Endothelial cell of umbilical vein (primary cell): ENCODE data around the gene HEPHL1.

Source experiments
- POLR2AphosphoS5 ChIP-seq: IDR thresholded peaks from 2 replicates; pipeline ENCODE4 v1.6.1; 2012; ENCODE audit warnings: low read depth, mild to moderate bottlenecking, control low read depth, low read length, moderate library complexity; ENCODE audit not compliant: insufficient read depth
- TF ChIP-seq, protein P1 (sequence below), 2 donors: IDR thresholded peaks; 1 replicate in 1 of 2; 2 replicates in 1 of 2; pipeline ENCODE4 v1.5.1; 2011; ENCODE audit warnings: low read length in 2 of 2, mild to moderate bottlenecking in 2 of 2, moderate library complexity in 2 of 2, control low read depth in 1 of 2, inconsistent platforms in 1 of 2, low read depth in 1 of 2; ENCODE audit not compliant: insufficient read depth in 1 of 2; ENCODE audit errors: extremely low read depth in 1 of 2
- TF ChIP-seq, protein P2 (sequence below): IDR thresholded peaks from 2 replicates; pipeline ENCODE4 v1.6.1; 2011; ENCODE audit not compliant: insufficient read depth, insufficient read length

GRCh38 chr11:94007906-94008305 is 13.2 kb upstream of the HEPHL1 start:
- TF ChIP-seq, protein P1, sequence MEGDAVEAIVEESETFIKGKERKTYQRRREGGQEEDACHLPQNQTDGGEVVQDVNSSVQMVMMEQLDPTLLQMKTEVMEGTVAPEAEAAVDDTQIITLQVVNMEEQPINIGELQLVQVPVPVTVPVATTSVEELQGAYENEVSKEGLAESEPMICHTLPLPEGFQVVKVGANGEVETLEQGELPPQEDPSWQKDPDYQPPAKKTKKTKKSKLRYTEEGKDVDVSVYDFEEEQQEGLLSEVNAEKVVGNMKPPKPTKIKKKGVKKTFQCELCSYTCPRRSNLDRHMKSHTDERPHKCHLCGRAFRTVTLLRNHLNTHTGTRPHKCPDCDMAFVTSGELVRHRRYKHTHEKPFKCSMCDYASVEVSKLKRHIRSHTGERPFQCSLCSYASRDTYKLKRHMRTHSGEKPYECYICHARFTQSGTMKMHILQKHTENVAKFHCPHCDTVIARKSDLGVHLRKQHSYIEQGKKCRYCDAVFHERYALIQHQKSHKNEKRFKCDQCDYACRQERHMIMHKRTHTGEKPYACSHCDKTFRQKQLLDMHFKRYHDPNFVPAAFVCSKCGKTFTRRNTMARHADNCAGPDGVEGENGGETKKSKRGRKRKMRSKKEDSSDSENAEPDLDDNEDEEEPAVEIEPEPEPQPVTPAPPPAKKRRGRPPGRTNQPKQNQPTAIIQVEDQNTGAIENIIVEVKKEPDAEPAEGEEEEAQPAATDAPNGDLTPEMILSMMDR (IDR thresholded peaks at IDR 0.05; ENCODE audit: extremely low read depth in 1 of 2, insufficient read depth in 1 of 2, low read depth in 1 of 2, low read length in 2 of 2): no peak
- no peak for TF ChIP-seq POLR2AphosphoS5
- TF ChIP-seq, protein P2, sequence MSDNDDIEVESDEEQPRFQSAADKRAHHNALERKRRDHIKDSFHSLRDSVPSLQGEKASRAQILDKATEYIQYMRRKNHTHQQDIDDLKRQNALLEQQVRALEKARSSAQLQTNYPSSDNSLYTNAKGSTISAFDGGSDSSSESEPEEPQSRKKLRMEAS: no peak
